HG02981 (cell line): ENCODE measurements around the gene CRIP2.

Source experiments
- ATAC-seq: cut with Tn5 transposase; IDR thresholded peaks from one replicate; pipeline ENCODE4 v1.9.1; 2021; ENCODE audit warnings: mild to moderate bottlenecking, moderate library complexity; ENCODE audit not compliant: unreplicated experiment

Gene CRIP2

DNA sequence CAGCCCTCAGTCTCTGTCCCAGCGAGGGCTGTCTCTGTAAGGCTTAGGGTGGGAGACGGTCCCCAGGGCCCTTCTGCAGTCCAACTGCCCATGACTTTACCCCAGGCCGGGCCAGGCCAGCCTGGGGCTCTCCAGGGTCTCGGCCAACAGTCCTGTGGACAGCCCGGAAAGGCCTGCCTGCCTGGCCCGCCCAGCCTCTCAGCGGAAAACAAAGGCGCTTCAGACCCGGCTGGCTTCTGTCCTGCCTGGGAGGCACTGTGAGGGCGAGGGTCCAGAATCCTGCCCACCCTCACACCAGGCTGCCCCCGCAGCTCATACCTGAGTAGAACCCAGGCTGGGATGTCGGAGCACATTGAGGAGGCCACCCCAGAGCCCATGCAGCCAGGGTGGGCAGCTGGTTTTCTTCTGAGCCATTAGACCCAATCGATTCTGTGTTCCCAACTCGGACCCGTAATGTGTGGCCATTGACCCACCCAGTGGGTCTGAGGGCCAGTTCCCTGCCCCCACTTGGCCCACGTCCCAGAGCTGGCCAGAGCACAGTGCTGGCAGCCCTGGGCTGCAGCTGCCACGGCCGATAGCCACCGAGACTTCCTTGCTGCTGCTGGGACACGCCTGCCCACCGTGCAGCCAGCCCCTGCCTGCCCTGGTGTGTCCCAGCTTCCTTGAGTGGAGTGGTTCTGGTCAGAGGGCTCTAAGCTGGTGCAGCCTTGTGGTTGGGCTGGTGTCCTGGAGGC lies 1.6 kb downstream of the CRIP2 start:
- no peak for ATAC-seq

DNA sequence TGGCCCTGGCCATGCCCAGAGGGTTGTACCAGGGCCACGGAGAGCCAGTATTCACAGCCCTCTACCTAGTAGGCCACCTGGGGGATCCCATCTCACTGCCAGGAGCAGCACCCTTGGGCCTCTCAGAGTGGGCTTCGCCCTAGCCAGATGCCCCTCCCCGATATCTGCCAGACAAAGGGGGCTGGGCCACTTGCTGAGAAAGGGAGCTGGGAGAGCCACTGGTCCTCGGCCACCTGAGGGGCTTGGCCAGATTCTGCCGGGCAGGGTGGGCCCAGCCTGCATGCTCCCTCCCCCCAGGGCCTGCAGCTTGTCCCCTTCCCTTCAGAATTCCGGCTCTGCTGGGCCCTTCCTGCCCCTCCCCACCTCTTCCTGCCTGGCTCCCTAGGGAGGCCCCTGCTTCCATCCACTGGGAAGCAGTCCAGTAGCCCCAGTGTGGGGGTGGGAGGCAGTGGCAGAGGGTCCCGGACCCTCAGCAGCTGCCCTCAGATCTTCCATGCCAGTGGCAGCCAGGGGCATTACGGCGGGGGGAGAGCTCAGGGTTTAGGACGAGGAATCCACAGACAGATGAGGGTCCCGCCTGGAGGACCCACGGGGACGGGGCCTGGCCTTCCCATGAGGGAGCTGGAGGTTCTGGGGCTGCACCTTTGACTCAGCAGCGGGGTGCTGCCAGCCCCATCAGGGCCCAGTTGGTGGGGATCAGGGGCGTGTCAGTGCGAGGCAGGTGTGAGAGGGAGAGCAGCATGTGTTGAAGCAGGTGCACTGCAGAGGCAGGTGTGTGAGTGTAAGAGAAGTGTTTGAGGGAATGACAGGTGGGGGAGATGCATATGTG lies 2.4 kb downstream of the CRIP2 start:
- ATAC-seq, result no peak

DNA sequence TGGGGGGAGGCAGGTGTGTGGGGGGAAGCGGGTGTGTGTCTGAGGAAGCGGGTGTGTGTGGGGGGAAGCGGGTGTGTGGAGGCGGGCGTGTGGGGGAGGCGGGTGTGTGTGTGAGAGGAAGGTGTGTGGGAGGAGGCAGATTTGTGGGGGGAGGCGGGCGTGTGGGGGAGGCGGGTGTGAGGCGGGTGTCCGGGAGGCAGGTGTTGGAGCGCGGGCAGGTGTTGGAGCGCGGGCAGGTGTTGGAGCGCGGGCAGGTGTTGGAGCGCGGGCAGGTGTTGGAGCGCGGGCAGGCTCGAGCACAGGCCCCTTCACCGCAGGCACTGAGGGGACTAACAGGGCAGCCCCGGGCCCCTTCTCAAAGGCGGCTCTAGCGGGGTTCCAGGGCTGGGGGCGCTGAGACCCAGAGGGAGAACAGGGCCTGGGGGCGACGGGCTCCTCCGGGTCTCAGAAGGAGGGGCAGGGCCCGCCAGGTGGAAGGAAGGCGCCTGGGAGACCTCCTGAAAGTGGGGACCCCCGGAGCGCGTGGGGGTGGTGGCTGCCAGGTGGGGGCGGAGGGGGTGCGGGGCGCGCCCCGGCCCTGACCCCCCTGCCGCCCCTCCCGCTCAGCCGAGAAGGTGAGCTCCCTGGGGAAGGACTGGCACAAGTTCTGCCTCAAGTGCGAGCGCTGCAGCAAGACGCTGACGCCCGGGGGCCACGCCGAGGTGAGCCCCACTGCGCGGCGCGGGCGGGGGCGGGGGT lies 3.2 kb downstream of the CRIP2 start:
- ATAC-seq, result no peak

DNA sequence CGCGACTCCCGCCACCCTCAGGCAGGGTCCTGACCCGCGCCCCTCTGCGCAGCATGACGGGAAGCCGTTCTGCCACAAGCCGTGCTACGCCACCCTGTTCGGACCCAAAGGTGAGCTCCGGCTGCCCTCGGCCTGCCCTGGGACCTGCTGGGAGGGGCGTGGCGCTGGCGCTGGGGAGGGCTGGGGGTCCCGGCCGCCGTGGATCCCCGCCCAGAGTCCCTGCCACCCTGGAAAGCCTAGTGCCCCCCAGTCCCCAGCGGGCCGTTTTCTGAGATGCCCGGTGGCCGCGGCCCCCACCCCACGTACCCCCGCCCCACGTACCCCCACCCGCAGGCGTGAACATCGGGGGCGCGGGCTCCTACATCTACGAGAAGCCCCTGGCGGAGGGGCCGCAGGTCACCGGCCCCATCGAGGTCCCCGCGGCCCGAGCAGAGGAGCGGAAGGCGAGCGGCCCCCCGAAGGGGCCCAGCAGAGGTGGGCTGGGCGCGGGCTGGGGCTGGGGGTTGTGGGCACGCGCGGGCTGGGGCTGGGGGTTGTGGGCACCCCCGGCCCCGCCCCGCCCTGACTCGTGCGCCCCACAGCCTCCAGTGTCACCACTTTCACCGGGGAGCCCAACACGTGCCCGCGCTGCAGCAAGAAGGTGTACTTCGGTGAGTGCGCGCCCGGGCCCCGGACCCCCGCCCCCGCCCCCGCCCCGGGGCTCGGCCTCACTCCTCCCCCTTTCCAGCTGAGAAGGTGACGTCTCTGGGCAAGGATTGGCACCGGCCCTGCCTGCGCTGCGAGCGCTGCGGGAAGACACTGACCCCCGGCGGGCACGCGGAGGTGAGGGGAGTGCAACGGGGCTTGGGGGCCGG lies 4.0 kb downstream of the CRIP2 start:
- no peak for ATAC-seq

- no peak for ATAC-seq
Measured at GRCh38 chr14:105479431-105480158, 5.0 kb downstream of the CRIP2 start.

GRCh38 chr14:105480199-105480746 lies 5.7 kb downstream of the CRIP2 start:
- ATAC-seq, result no peak

- peak; percentile 35 for ATAC-seq
Measured at GRCh38 chr14:105480807-105481801, 6.5 kb downstream of the CRIP2 start.

- ATAC-seq, result peak; percentile 45
Measured at GRCh38 chr14:105481886-105482457, 7.4 kb downstream of the CRIP2 start.

- no peak for ATAC-seq
Measured at GRCh38 chr14:105482486-105483110, 8.0 kb downstream of the CRIP2 start.

GRCh38 chr14:105483300-105484068 lies 8.9 kb downstream of the CRIP2 start:
- no peak for ATAC-seq

GRCh38 chr14:105484069-105484996 lies 9.7 kb downstream of the CRIP2 start:
- no peak for ATAC-seq

DNA sequence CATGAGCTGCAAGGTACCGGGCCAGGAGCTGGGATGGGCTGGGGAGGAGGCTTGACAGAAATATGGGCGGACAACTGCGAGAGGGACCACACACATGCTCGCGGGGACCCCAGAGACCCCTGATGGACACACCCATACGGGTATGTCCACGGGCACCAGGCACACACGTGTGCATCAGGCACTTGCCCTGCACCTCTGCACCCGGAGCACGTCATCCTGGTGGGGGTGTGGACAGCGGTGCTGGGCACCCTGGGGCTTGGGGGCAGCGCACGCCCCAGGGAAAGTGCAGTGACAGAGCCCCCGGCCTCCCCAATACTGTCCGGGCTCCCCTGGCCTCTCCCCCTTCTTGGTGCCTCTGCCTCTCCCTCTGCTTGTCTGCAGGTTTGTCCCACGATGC lies 10.4 kb downstream of the CRIP2 start:
- no peak for ATAC-seq

DNA sequence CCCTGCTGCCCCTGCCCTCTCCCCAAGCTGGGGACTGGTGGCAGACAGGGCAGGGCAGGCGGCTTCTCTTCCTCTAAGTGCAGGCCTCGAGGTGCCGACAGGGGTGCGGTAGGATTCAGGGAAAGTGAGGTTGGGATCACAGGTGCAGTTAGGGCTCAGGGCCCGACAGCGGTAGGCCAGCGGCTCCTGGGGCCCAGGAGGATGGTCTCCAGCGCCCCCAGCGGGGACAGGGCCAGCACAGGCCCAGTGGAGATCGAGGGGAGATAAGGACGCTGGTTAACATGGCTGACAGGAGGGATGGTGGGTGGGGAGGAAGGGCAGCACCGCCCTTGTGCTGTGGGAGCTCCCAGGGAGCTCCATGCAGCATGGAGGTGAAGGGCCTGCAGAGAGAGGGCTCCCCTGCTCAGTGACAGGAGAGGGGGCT lies 11.1 kb downstream of the CRIP2 start:
- ATAC-seq, result no peak

DNA sequence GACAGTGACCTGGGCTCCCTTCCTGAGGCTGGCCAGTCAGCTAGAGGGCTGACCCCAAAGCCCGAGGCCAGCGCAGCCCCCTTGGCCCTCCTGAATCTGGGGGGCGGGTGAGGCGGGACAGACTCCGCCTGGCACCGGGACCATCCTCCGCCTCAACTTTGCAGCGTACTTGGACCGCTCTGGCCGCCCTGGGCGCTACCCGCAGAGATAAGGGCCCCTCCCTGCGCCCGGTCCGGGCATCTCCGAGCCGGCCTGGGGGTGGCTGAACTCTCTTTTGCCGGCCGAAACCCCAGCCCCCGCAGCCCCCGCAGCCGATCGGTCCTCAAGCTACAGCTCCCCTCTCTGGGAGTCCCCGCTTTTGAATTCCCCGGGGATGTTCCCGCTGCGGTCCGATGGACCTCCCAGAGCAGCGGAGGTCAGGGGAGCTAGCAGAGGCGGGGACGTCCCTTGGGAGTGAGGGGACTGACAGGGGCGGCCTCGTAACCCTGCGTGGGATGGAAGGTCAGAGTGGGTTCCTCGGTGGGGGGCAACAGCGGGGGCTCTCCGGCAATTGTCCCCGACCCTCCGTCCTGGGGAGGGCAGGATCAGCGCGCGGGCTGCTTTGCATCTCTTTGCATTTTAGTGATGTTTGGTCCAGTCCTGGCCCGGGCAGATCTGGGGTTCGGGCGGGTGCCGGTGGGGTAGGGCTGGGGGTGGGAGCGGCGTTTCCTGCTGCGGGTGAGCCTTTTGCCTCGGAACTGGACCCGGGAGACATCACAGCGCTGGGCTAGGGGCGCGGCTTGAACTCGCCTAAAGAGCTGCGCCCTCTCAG lies 11.7 kb downstream of the CRIP2 start, which contains the start of gene CRIP1:
TSS of gene CRIP1 (plus strand) at position 724 of the 811 bp plus-strand sequence. CDS start 374 bp downstream, outside the sequence.
- no peak for ATAC-seq

DNA sequence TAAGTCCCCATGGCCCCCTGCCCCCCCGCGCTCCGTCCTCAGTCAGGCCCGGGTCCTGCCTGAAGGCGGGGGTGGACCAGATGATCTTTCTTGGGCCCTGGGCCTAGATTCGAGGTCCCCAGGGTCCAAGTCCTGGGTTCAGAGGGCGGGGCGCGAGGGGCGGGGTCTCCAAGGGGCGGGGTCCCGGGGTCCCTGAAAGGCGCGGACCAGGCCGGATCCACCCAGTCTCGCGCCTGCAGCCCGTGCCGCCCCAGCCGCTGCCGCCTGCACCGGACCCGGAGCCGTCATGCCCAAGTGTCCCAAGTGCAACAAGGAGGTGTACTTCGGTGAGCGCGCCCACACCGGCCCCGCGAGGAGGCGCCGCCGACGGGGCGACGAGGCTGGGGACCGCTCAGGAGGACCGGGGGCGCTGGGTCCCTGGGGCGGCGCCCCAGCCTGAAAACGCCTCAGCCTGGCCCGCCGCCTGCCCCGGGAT lies 12.4 kb downstream of the CRIP2 start:
- no peak for ATAC-seq
